Measurements from ENCODE around the gene HKDC1.
"Not testable (repeated sequence)": the region's sequence is repeated elsewhere in the genome, so short reads cannot be mapped to it uniquely, and the experiment has no call there.

HKDC1 gene

GRCh38 chr10:69284402-69284801 is 64.3 kb downstream of the HKDC1 start:
- not testable (repeated sequence) for DNase-seq

- DNase-seq, result no peak
Measured at GRCh38 chr10:69285699-69286098, 65.6 kb downstream of the HKDC1 start.

- no peak for DNase-seq
Measured at GRCh38 chr10:69287181-69287580, 67.0 kb downstream of the HKDC1 start.

GRCh38 chr10:69290993-69291392 is 70.9 kb downstream of the HKDC1 start:
- no peak for DNase-seq

GRCh38 chr10:69292459-69292858 is 72.3 kb downstream of the HKDC1 start:
- DNase-seq, result no peak

- DNase-seq, result no peak
Measured at GRCh38 chr10:69295027-69295636, 75.0 kb downstream of the HKDC1 start.

- no peak for DNase-seq
Measured at GRCh38 chr10:69303632-69304051, 83.5 kb downstream of the HKDC1 start.

GRCh38 chr10:69306421-69306820 is 86.3 kb downstream of the HKDC1 start:
- DNase-seq, result no peak

- DNase-seq, result no peak
Measured at GRCh38 chr10:69307434-69307833, 87.3 kb downstream of the HKDC1 start.

GRCh38 chr10:69308304-69308703 is 88.2 kb downstream of the HKDC1 start:
- DNase-seq, result not testable (repeated sequence)

GRCh38 chr10:69311309-69311708 is 91.2 kb downstream of the HKDC1 start:
- no peak for DNase-seq

GRCh38 chr10:69312528-69312927 is 92.4 kb downstream of the HKDC1 start:
- no peak for DNase-seq

GRCh38 chr10:69315100-69315542 is 95.0 kb downstream of the HKDC1 start:
- no peak for DNase-seq

GRCh38 chr10:69315610-69316312 is 95.6 kb downstream of the HKDC1 start:
- no peak for DNase-seq

GRCh38 chr10:69316313-69317059 is 96.4 kb downstream of the HKDC1 start:
- no peak for DNase-seq
